OCI-LY3 (cell line): Measurements from ENCODE around the gene PEMT.

Experiments used
- H2AFZ ChIP-seq: fragments of 200-600, 300-600 bp; shearing (Covaris generic); 2 replicates; pipeline ENCODE4 v1.6.0; 2014; ENCODE audit warnings: antibody characterized with exemption, low read depth, low read length
- H3K27ac ChIP-seq: fragments of 200-600, 300-600 bp; sonication (generic); 2 replicates; pipeline ENCODE4 v1.5.1; 2014; ENCODE audit warnings: mild to moderate bottlenecking, low read length, moderate library complexity, mixed read lengths
- H3K27me3 ChIP-seq: fragments of 200-600, 300-600 bp; sonication (generic); 2 replicates; pipeline ENCODE4 v1.6.1; 2014; ENCODE audit warnings: low read depth, low read length, mixed read lengths
- H3K36me3 ChIP-seq: fragments of 200-600, 300-600 bp; sonication (generic); replicated peaks from 2 replicates; pipeline ENCODE3; 2014; ENCODE audit warnings: low read depth, low read length, mixed read lengths
- H3K4me1 ChIP-seq: fragments of 300-600, 200-600 bp; sonication (generic); 2 replicates; pipeline ENCODE4 v1.6.1; 2014; ENCODE audit warnings: low read length, mixed read lengths
- H3K4me2 ChIP-seq: fragments of 200-600, 300-600 bp; sonication (generic); 2 replicates; pipeline ENCODE4 v1.6.1; 2014; ENCODE audit warnings: low read length, mixed read lengths
- H3K4me3 ChIP-seq: fragments of 300-600, 200-600 bp; sonication (generic); 2 replicates; pipeline ENCODE4 v1.5.1; 2014; ENCODE audit warnings: antibody characterized with exemption, mild to moderate bottlenecking, low read length, moderate library complexity
- H3K79me2 ChIP-seq: fragments of 300-600, 200-600 bp; shearing (Covaris generic); 2 replicates; pipeline ENCODE4 v1.6.1; 2014; ENCODE audit warnings: mild to moderate bottlenecking, low read length, mixed read lengths
- H3K9ac ChIP-seq: fragments of 300-600, 200-600 bp; shearing (Covaris generic); 2 replicates; pipeline ENCODE4 v1.6.0; 2014; ENCODE audit warnings: mild to moderate bottlenecking, low read length, moderate library complexity
- H3K9me3 ChIP-seq: fragments of 200-600, 300-600 bp; shearing (Covaris generic); 2 replicates; pipeline ENCODE4 v1.6.1; 2014; ENCODE audit warnings: low read length, mixed read lengths; ENCODE audit not compliant: insufficient read depth
- H4K20me1 ChIP-seq: fragments of 200-600, 300-600 bp; sonication (generic); 2 replicates; pipeline ENCODE4 v1.6.1; 2016; ENCODE audit warnings: low read length, mixed read lengths; ENCODE audit not compliant: insufficient read depth
- CTCF ChIP-seq: fragments of 200-600, 300-600 bp; sonication (generic); IDR thresholded peaks from 2 replicates; pipeline ENCODE4 v1.5.1; 2014; ENCODE audit warnings: antibody characterized with exemption, low read length, low read depth
- EZH2phosphoT487 ChIP-seq: fragments of 200-600 bp; shearing (Covaris generic); IDR thresholded peaks from 2 replicates; pipeline ENCODE4 v1.6.1; 2018; ENCODE audit warnings: antibody characterized with exemption, mixed run types, low read depth

The PEMT gene

DNA sequence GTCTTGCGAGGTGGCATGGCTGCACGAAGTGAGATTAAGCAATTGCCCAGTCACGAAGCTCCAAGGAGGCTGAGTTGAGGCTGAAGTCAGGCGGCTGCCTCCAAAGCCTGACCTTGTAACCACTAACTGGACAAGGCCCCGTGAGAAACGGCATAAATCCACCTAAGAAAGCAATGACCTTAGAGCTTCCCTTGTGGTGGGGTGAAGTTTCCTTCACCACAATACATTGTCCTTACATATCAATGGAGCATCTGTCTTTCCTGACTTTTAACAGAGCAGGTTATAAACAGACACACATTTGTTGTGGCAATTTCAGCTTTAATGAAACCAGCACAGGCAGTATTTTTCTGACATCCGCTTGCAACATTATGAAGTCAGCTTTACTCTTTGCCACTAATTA, 117.2 kb downstream of the PEMT start:
- H3K9me3 ChIP-seq, result no peaks in the 10 kb centered on the region
- peaks cover 4% of the 10 kb centered on the region; the same call in 1 of the 2 replicates for H3K4me1 ChIP-seq
- H3K27ac ChIP-seq, result no peak overlapping the region
- TF ChIP-seq EZH2phosphoT487 (no peak), CTCF (no peak)
- no peaks in the 10 kb centered on the region for H3K36me3 ChIP-seq
- H3K79me2 ChIP-seq, result peaks cover 20% of the 10 kb centered on the region
- no peaks in the 10 kb centered on the region for H4K20me1 ChIP-seq
- no peak overlapping the region for H3K4me2 ChIP-seq
- H3K27me3 ChIP-seq, result no peaks in the 10 kb centered on the region
- H3K9ac ChIP-seq, result no peak overlapping the region
- H3K4me3 ChIP-seq, result no peak overlapping the region
- no peak overlapping the region for H2AFZ ChIP-seq

- Histone ChIP-seq H3K9me3 (no peaks in the 10 kb centered on the region), H3K27me3 (no peaks in the 10 kb centered on the region), H3K9ac (peak overlapping the region; percentile 13; the same call in 1 of the 2 replicates), H3K4me1 (peaks cover 7% of the 10 kb centered on the region; the same call in 1 of the 2 replicates), H4K20me1 (no peaks in the 10 kb centered on the region), H3K79me2 (peaks cover 6% of the 10 kb centered on the region), H3K36me3 (no peaks in the 10 kb centered on the region), H3K27ac (no peak overlapping the region), H3K4me2 (peak overlapping the region; percentile 56), H2AFZ (0 out of 2 replicates have a peak overlapping the region, but pooled peaks have one; percentile 65), H3K4me3 (peak overlapping the region; percentile 38)
- TF ChIP-seq EZH2phosphoT487, result no peak
- no peak for TF ChIP-seq CTCF
Measured at GRCh38 chr17:17472333-17472920, 119.1 kb downstream of the PEMT start.

- H3K4me3 ChIP-seq, result no peak overlapping the region
- H3K4me2 ChIP-seq, result no peak overlapping the region
- no peak overlapping the region for H3K9ac ChIP-seq
- H3K9me3 ChIP-seq, result no peaks in the 10 kb centered on the region
- H3K27me3 ChIP-seq, result no peaks in the 10 kb centered on the region
- no peaks in the 10 kb centered on the region for H3K79me2 ChIP-seq
- no peak for TF ChIP-seq EZH2phosphoT487
- TF ChIP-seq CTCF, result no peak
- H2AFZ ChIP-seq, result no peak overlapping the region
- H3K36me3 ChIP-seq, result no peaks in the 10 kb centered on the region
- H4K20me1 ChIP-seq, result no peaks in the 10 kb centered on the region
- peaks cover 8% of the 10 kb centered on the region; the same call in 1 of the 2 replicates for H3K4me1 ChIP-seq
- no peak overlapping the region for H3K27ac ChIP-seq
Measured at GRCh38 chr17:17469996-17470395, 121.5 kb downstream of the PEMT start.

DNA sequence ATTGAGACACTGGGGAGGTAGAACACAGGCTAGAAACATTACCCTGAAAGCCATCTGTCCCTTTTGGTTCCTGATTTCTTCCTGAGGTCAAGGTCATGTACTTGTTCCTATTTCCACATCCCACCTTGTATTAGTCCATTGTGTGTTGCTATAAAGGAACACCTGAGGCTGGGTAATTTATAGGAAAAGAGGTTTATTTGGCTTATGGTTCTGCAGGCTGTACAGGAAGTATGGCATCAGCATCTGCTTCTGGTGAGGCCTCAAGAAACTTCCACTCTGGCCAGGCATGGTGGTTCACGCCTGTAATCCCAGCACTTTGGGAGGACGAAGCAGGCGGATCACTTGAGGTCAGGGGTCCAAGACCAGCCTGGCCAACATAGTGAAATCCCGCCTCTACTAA, 122.2 kb downstream of the PEMT start:
- H3K36me3 ChIP-seq, result no peaks in the 10 kb centered on the region
- H3K9me3 ChIP-seq, result no peaks in the 10 kb centered on the region
- H3K9ac ChIP-seq, result no peak overlapping the region
- no peaks in the 10 kb centered on the region for H3K27me3 ChIP-seq
- H3K4me1 ChIP-seq, result peaks cover 8% of the 10 kb centered on the region; the same call in 1 of the 2 replicates
- no peak overlapping the region for H2AFZ ChIP-seq
- no peak overlapping the region for H3K4me3 ChIP-seq
- no peak overlapping the region for H3K4me2 ChIP-seq
- no peaks in the 10 kb centered on the region for H3K79me2 ChIP-seq
- H4K20me1 ChIP-seq, result no peaks in the 10 kb centered on the region
- no peak for TF ChIP-seq CTCF
- H3K27ac ChIP-seq, result no peak overlapping the region
